Nephron (organoid): Measurements from ENCODE around the gene DLGAP1.
A peak's percentile ranks its signal among the peaks of the same experiment; 100 is the strongest.

ENCODE experiments used
- H3K27ac Mint-ChIP-seq, 3 experiments: 2 replicates each; pipeline ENCODE4 v1.8.0; 2020; ENCODE audit warnings: mixed read lengths in 3 of 3, mild to moderate bottlenecking in 2 of 3, moderate library complexity in 1 of 3
- H3K27me3 Mint-ChIP-seq: 2 replicates; pipeline ENCODE4 v1.8.0; 2021; ENCODE audit warnings: low read depth, mild to moderate bottlenecking, moderate library complexity, mixed read lengths
- H3K36me3 Mint-ChIP-seq: 2 replicates; pipeline ENCODE4 v1.8.0; 2020; ENCODE audit warnings: low read depth, mixed read lengths
- H3K4me1 Mint-ChIP-seq: 2 replicates; pipeline ENCODE4 v1.8.0; 2020; ENCODE audit warnings: mixed read lengths
- H3K4me3 Mint-ChIP-seq, 3 experiments: 2 replicates each; pipeline ENCODE4 v1.8.0; 2020; ENCODE audit warnings: mild to moderate bottlenecking in 3 of 3, mixed read lengths in 3 of 3, moderate library complexity in 2 of 3
- H3K9me3 Mint-ChIP-seq: 2 replicates; pipeline ENCODE4 v1.8.0; 2020; ENCODE audit warnings: mixed read lengths
- CTCF ChIP-seq, 3 experiments: fragments of 200-600 bp; sonication (generic); IDR thresholded peaks; one replicate each; pipeline ENCODE4 v1.5.0; 2021; ENCODE audit warnings: antibody characterized with exemption in 3 of 3; ENCODE audit not compliant: unreplicated experiment in 3 of 3

DLGAP1 gene

DNA sequence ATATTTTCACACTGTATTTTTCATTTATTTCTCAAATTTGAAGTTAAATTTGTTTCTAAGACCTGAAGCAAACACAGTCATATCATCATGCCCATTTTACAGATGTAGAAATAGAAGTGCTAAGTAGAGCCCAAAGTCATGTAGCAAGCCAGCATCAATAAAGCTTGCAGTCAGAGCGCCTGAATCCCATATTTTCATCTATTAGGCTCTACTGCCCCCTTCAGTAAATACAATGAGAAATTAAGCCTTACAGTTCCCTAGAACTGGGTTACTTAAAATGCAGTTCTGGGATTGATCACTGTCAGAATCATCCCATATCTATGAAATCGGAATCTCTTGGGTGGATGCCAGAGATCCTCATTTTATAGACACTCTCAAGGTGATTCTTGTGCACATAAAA, 585.3 kb downstream of the DLGAP1 start:
- H3K27me3 Mint-ChIP-seq: peaks cover 7% of the 10 kb centered on the region
- H3K4me3 Mint-ChIP-seq: no peak overlapping the region
- H3K9me3 Mint-ChIP-seq: no peaks in the 10 kb centered on the region
- H3K27ac Mint-ChIP-seq: peak overlapping the region in 2 of 3 experiments; percentile 31 to 36
- H3K36me3 Mint-ChIP-seq: no peaks in the 10 kb centered on the region
- H3K4me1 Mint-ChIP-seq: peaks cover 49% of the 10 kb centered on the region
- peak; percentile 59 to 63 (median 61) for TF ChIP-seq CTCF (IDR thresholded peaks at IDR 0.05; ENCODE audit: unreplicated experiment in 3 of 3)

GRCh38 chr18:3867864-3868311, 587.2 kb downstream of the DLGAP1 start:
- TF ChIP-seq CTCF (IDR thresholded peaks at IDR 0.05; ENCODE audit: unreplicated experiment in 3 of 3): no peak
- peaks cover 3% of the 10 kb centered on the region for H3K27me3 Mint-ChIP-seq
- peak overlapping the region in 2 of 3 experiments; percentile 5 to 23 for H3K4me3 Mint-ChIP-seq
- peaks cover 32% of the 10 kb centered on the region for H3K4me1 Mint-ChIP-seq
- no peaks in the 10 kb centered on the region for H3K36me3 Mint-ChIP-seq
- H3K9me3 Mint-ChIP-seq: no peaks in the 10 kb centered on the region
- H3K27ac Mint-ChIP-seq: peak overlapping the region; percentile 91 to 98 (median 93)

DNA sequence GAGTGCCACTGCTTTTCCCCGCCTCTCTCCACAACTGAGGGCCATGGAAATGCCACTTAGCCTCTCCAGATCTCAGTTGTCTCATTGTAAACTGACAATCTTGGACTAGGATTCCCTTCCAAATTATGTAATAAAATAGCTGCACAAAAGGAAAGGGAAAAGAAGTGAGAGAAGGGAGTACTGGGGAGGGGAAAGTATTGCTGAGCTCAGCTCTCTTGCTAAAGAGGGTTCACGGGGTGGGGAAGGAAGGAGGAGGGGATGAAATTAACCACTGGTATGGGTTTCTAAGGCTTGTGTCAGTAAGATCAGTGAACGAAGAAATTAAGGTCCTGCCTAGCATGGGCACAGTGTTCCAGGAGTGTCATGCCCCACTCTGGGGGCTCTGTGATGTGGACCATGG, 587.9 kb downstream of the DLGAP1 start:
- peak overlapping the region; percentile 36 to 54 (median 53) for H3K4me3 Mint-ChIP-seq
- H3K27ac Mint-ChIP-seq: peak overlapping the region; percentile 91 to 98 (median 93)
- no peaks in the 10 kb centered on the region for H3K9me3 Mint-ChIP-seq
- no peaks in the 10 kb centered on the region for H3K36me3 Mint-ChIP-seq
- TF ChIP-seq CTCF (IDR thresholded peaks at IDR 0.05; ENCODE audit: unreplicated experiment in 3 of 3): no peak
- H3K4me1 Mint-ChIP-seq: peaks cover 26% of the 10 kb centered on the region
- H3K27me3 Mint-ChIP-seq: peaks cover 6% of the 10 kb centered on the region

GRCh38 chr18:3864669-3865298, 590.3 kb downstream of the DLGAP1 start:
- H3K4me1 Mint-ChIP-seq: peaks cover 20% of the 10 kb centered on the region
- peaks cover 4% of the 10 kb centered on the region for H3K27me3 Mint-ChIP-seq
- TF ChIP-seq CTCF (IDR thresholded peaks at IDR 0.05; ENCODE audit: unreplicated experiment in 3 of 3): no peak
- no peaks in the 10 kb centered on the region for H3K36me3 Mint-ChIP-seq
- peak overlapping the region; percentile 11 to 33 (median 21) for H3K27ac Mint-ChIP-seq
- no peak overlapping the region for H3K4me3 Mint-ChIP-seq
- H3K9me3 Mint-ChIP-seq: no peaks in the 10 kb centered on the region

GRCh38 chr18:3863593-3863992, 591.5 kb downstream of the DLGAP1 start:
- Mint-ChIP-seq H3K4me1 (peaks cover 17% of the 10 kb centered on the region), H3K27ac (no peak overlapping the region), H3K27me3 (peaks cover 4% of the 10 kb centered on the region), H3K36me3 (no peaks in the 10 kb centered on the region), H3K4me3 (no peak overlapping the region), H3K9me3 (no peaks in the 10 kb centered on the region)
- TF ChIP-seq CTCF (IDR thresholded peaks at IDR 0.05; ENCODE audit: unreplicated experiment in 3 of 3): no peak

- H3K4me3 Mint-ChIP-seq: no peak overlapping the region
- no peak overlapping the region for H3K27ac Mint-ChIP-seq
- H3K27me3 Mint-ChIP-seq: peaks cover 4% of the 10 kb centered on the region
- H3K9me3 Mint-ChIP-seq: no peaks in the 10 kb centered on the region
- H3K4me1 Mint-ChIP-seq: peaks cover 11% of the 10 kb centered on the region
- no peak for TF ChIP-seq CTCF (IDR thresholded peaks at IDR 0.05; ENCODE audit: unreplicated experiment in 3 of 3)
- no peaks in the 10 kb centered on the region for H3K36me3 Mint-ChIP-seq
These were observed 592.1 kb downstream of the DLGAP1 start for GRCh38 chr18:3863006-3863405.
